Retinal pigment epithelial cell (primary cell): ENCODE data around the gene CHM.
"Not testable (repeated sequence)": the region's sequence is repeated elsewhere in the genome, so short reads cannot be mapped to it uniquely, and the experiment has no call there.

Experiments
- DNase-seq: peaks from one replicate; pipeline ENCODE4 v3.0.0-alpha.2; 2010; ENCODE audit warnings: low read depth
- H3K4me3 ChIP-seq: 2 replicates; pipeline ENCODE4 v1.5.1; 2011; ENCODE audit warnings: mild to moderate bottlenecking, low read length, control low read depth, moderate library complexity
- CTCF ChIP-seq: conservative IDR thresholded peaks from 2 replicates; pipeline ENCODE4 v1.5.1; 2011; ENCODE audit warnings: low read depth, low read length, control low read depth, inconsistent platforms

Gene CHM

GRCh38 chrX:85928606-85929005, 118.8 kb downstream of the CHM start:
- H3K4me3 ChIP-seq = no peak overlapping the region
- DNase-seq = no peak
- TF ChIP-seq CTCF = no peak

- DNase-seq = no peak
- H3K4me3 ChIP-seq = no peak overlapping the region
- no peak for TF ChIP-seq CTCF
Measured at GRCh38 chrX:85927740-85928139, 119.6 kb downstream of the CHM start.

- no peak overlapping the region for H3K4me3 ChIP-seq
- DNase-seq = no peak
- TF ChIP-seq CTCF = no peak
Measured at GRCh38 chrX:85922821-85923220, 124.5 kb downstream of the CHM start.

GRCh38 chrX:85916656-85917280, 130.6 kb downstream of the CHM start:
- not testable (repeated sequence) for H3K4me3 ChIP-seq, DNase-seq

GRCh38 chrX:85914431-85914830, 132.9 kb downstream of the CHM start:
- DNase-seq = no peak
- no peak for TF ChIP-seq CTCF
- H3K4me3 ChIP-seq = no peak overlapping the region

- no peak overlapping the region for H3K4me3 ChIP-seq
- no peak for TF ChIP-seq CTCF
- no peak for DNase-seq
Measured at GRCh38 chrX:85907316-85907715, 140.0 kb downstream of the CHM start.

GRCh38 chrX:85906399-85906798, 141.0 kb downstream of the CHM start:
- TF ChIP-seq CTCF = no peak
- H3K4me3 ChIP-seq = no peak overlapping the region
- DNase-seq = no peak

GRCh38 chrX:85905851-85906250, 141.5 kb downstream of the CHM start:
- DNase-seq = no peak
- H3K4me3 ChIP-seq = no peak overlapping the region
- TF ChIP-seq CTCF = no peak
